Vagina (tissue), 2 donors: ENCODE results near the gene PADI1. TPM values are rescaled to one million over a fixed set of nuclear protein-coding genes. Genes with fewer than 3 reads are reported as not detected.
"Not testable (repeated sequence)": the region's sequence is repeated elsewhere in the genome, so short reads cannot be mapped to it uniquely, and the experiment has no call there.

ENCODE experiments used
- DNase-seq, 2 donors: peaks; one replicate each; pipeline ENCODE4 v3.0.0-alpha.2; 2017; ENCODE audit errors: extremely low spot score in 2 of 2
- H3K27ac ChIP-seq: fragments of 200-600 bp; sonication (generic); one replicate; pipeline ENCODE4 v1.5.1; 2019
- H3K27me3 ChIP-seq: fragments of 200-600 bp; sonication (generic); one replicate; pipeline ENCODE4 v1.5.1; 2019
- H3K36me3 ChIP-seq, 2 donors: fragments of 200-600 bp; sonication (generic); one replicate each; pipeline ENCODE4 v1.5.1; 2017 to 2019
- H3K4me1 ChIP-seq: fragments of 200-600 bp; sonication (generic); one replicate; pipeline ENCODE4 v1.5.1; 2019
- H3K4me3 ChIP-seq, 2 donors: fragments of 200-600 bp; sonication (generic); 1 replicate in 1 of 2; 2 replicates in 1 of 2; pipeline ENCODE4 v1.5.1; 2016 to 2019
- H3K9me3 ChIP-seq: fragments of 200-600 bp; sonication (generic); one replicate; pipeline ENCODE4 v1.5.1; 2019
- POLR2A ChIP-seq, 2 donors: fragments of 450-650 bp; IDR thresholded peaks; one replicate each; pipeline ENCODE4 v1.6.1; 2017; ENCODE audit warnings: antibody characterized with exemption in 2 of 2, mild to moderate bottlenecking in 2 of 2, moderate library complexity in 2 of 2
- POLR2AphosphoS5 ChIP-seq, 2 donors: sonication (generic); formaldehyde crosslinking; IDR thresholded peaks; one replicate each; pipeline ENCODE4 v1.9.0; 2017; ENCODE audit warnings: antibody characterized with exemption in 2 of 2, mild to moderate bottlenecking in 2 of 2, low read depth in 1 of 2; ENCODE audit not compliant: insufficient read depth in 1 of 2
- intact Hi-C: fragments of 100-400 bp; cut with DNase I; formaldehyde crosslinking; loops from one replicate; pipeline ENCODE4 v1.15.1; 2023
- total RNA-seq: library from RNA; depleted of rRNA; stranded (reverse); fragments of >200 nt; gene quantifications from one replicate; pipeline ENCODE4 v1.2.3, GENCODE V29; 2016
- TF ChIP-seq, protein P1 (sequence below), 3 experiments: fragments of 450-650 bp in 2 of 3; fragments of 200-600 bp in 1 of 3; sonication (generic) in 1 of 3; IDR thresholded peaks; one replicate each; pipeline ENCODE4 v1.5.1; 2017 to 2019; ENCODE audit warnings: antibody characterized with exemption in 3 of 3, mild to moderate bottlenecking in 2 of 3, moderate library complexity in 2 of 3

Gene PADI1
- total RNA-seq, 1 donor from 2014 or later = 46.4 TPM

DNA sequence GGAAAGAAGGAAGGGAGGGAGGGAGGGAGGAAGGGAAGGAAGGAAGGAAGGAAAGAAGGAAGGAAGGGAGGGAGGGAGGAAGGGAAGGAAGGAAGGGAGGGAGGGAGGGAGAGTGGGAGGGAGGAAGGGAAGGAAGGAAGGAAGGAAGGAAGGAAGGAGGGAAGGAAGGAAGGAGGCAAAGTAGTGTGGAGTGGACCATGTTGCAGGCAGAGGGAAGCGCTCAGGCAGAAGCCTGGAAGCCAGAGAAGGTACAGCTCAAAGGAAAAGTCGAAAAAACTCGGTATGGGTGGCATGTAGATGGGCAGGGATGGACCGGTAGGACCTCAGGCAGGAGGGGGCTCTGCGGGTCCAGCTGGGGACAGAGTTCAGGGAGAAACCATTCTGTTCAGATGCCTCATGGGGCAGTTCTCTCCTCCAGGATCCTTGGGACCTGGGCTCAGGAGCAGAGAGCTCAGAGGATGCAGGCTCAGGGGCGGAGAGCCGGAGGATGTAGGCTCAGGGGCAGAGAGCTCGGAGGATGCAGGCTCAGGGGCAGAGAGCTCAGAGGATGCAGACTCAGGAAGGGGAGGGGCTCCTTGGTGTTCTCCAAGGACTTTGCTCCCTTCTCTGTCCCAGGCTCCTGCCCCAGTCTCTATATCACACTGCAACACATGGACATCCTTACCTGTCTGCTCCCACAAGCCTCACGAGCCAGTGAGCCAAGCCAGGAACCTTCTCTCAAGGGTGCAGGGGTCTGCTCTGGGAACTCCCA lies 30.4 kb downstream of the PADI1 start:
- Histone ChIP-seq H3K36me3 (no peaks in the 10 kb centered on the region), H3K27me3 (no peaks in the 10 kb centered on the region), H3K27ac (no peak overlapping the region), H3K4me1 (peaks cover 14% of the 10 kb centered on the region), H3K4me3 (no peak overlapping the region), H3K9me3 (no peaks in the 10 kb centered on the region)
- intact Hi-C loops = loop anchor here (5.0 kb wide), 1 partner anchor 113 kb away; no protein-coding TSS in a partner anchor
- TF ChIP-seq POLR2A (IDR thresholded peaks at IDR 0.05) = no peak
- TF ChIP-seq, protein P1, sequence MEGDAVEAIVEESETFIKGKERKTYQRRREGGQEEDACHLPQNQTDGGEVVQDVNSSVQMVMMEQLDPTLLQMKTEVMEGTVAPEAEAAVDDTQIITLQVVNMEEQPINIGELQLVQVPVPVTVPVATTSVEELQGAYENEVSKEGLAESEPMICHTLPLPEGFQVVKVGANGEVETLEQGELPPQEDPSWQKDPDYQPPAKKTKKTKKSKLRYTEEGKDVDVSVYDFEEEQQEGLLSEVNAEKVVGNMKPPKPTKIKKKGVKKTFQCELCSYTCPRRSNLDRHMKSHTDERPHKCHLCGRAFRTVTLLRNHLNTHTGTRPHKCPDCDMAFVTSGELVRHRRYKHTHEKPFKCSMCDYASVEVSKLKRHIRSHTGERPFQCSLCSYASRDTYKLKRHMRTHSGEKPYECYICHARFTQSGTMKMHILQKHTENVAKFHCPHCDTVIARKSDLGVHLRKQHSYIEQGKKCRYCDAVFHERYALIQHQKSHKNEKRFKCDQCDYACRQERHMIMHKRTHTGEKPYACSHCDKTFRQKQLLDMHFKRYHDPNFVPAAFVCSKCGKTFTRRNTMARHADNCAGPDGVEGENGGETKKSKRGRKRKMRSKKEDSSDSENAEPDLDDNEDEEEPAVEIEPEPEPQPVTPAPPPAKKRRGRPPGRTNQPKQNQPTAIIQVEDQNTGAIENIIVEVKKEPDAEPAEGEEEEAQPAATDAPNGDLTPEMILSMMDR (IDR thresholded peaks at IDR 0.05) = no peak
- TF ChIP-seq POLR2AphosphoS5 (IDR thresholded peaks at IDR 0.05; ENCODE audit: insufficient read depth in 1 of 2, low read depth in 1 of 2) = no peak
- DNase-seq = no peak

DNA sequence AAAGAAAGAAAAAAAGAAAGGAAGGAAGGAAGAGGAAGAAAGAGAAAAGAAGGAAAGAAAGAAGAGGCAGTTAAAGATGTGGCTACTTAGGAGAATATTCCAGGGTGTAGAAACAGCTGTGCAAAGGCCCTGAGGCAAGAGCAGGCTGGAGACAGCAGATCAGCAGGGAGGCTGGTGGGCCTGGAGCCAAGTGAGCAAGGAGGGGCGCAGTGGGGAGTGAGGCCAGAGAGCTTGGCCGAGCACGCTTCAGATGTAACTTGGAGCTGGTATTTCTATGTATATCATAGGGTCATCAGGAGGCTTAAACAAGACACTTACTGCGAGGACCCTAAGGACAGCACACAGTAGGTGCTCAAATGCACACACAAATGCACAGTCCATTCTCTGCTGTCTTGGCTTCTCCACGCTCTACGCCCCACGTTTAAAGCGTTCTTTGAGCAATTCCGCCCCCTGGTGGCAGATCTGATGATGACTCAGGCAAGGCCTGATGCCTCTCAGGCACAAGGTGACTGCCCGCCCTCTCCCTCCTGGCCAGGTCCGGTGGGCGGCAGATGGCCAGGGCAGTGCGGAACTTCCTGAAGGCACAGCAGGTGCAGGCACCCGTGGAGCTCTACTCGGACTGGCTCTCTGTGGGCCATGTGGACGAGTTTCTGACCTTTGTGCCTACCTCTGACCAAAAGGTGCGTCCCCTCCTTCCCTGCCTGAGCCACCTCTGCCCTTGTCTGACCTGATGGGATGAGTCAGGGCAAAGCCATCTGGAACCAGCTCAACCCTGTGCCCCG lies 32.0 kb downstream of the PADI1 start:
- H3K36me3 ChIP-seq = no peaks in the 10 kb centered on the region
- no peaks in the 10 kb centered on the region for H3K9me3 ChIP-seq
- intact Hi-C loops = loop anchor here (5.0 kb wide), 1 partner anchor 115 kb away; no protein-coding TSS in a partner anchor
- H3K27me3 ChIP-seq = no peaks in the 10 kb centered on the region
- H3K4me3 ChIP-seq = no peak overlapping the region
- DNase-seq = no peak
- H3K27ac ChIP-seq = no peak overlapping the region
- TF ChIP-seq, protein P1 (IDR thresholded peaks at IDR 0.05) = peak; percentile 78 to 80 (median 80)
- TF ChIP-seq POLR2AphosphoS5 (IDR thresholded peaks at IDR 0.05; ENCODE audit: insufficient read depth in 1 of 2, low read depth in 1 of 2) = no peak
- peaks cover 14% of the 10 kb centered on the region for H3K4me1 ChIP-seq

DNA sequence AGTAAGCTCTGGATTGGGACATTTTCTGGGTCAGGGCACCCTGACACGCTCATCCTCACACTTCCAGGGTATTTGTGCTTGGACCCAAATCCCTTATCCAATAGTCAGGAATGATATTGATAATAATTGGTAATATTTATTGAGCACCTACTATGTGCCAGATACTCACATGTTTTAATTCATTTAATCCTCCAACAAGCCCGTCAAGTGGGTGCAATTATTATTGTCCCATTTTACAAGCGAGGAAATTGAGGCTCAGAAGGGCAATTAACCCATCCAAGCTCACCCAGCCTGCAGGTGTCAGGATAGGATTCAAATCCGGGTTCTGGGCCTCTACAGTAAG lies 32.6 kb downstream of the PADI1 start:
- Histone ChIP-seq H3K4me3 (no peak overlapping the region), H3K36me3 (no peaks in the 10 kb centered on the region), H3K27ac (no peak overlapping the region), H3K4me1 (peaks cover 12% of the 10 kb centered on the region), H3K27me3 (no peaks in the 10 kb centered on the region), H3K9me3 (no peaks in the 10 kb centered on the region)
- intact Hi-C loops = loop anchor here (5.0 kb wide), 1 partner anchor 115 kb away; no protein-coding TSS in a partner anchor
- no peak for DNase-seq
- TF ChIP-seq POLR2A (IDR thresholded peaks at IDR 0.05) (no peak), POLR2AphosphoS5 (IDR thresholded peaks at IDR 0.05; ENCODE audit: insufficient read depth in 1 of 2, low read depth in 1 of 2) (no peak)
- TF ChIP-seq, protein P1 (IDR thresholded peaks at IDR 0.05) = no peak

DNA sequence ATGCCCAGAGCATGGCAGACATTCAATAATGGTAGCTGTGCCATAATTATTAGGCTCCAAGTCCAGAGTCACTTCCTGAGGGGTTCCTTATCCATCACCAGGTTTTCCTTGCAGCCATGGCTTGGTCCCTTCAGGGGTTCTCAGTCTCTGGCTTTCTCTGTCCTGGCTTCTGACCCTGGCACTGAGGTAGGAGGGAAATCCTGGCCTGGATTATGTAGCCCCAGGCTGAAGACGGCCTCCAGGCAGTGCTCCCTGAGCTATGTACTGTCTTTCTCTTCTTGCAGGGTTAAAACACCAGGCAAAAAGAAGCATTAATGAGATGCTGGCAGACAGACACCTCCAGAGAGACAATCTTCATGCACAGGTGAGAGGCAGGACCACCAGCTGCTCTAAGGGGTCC lies 34.5 kb downstream of the PADI1 start:
- no peaks in the 10 kb centered on the region for H3K27me3 ChIP-seq
- no peak overlapping the region for H3K4me3 ChIP-seq
- H3K27ac ChIP-seq = no peak overlapping the region
- H3K36me3 ChIP-seq = no peaks in the 10 kb centered on the region
- no peak for DNase-seq
- H3K9me3 ChIP-seq = no peaks in the 10 kb centered on the region
- no peak for TF ChIP-seq POLR2AphosphoS5 (IDR thresholded peaks at IDR 0.05; ENCODE audit: insufficient read depth in 1 of 2, low read depth in 1 of 2)
- TF ChIP-seq, protein P1 (IDR thresholded peaks at IDR 0.05) = no peak
- no peak for TF ChIP-seq POLR2A (IDR thresholded peaks at IDR 0.05)
- H3K4me1 ChIP-seq = no peaks in the 10 kb centered on the region
- intact Hi-C loops = loop anchor here (5.0 kb wide), 1 partner anchor 117 kb away; no protein-coding TSS in a partner anchor

DNA sequence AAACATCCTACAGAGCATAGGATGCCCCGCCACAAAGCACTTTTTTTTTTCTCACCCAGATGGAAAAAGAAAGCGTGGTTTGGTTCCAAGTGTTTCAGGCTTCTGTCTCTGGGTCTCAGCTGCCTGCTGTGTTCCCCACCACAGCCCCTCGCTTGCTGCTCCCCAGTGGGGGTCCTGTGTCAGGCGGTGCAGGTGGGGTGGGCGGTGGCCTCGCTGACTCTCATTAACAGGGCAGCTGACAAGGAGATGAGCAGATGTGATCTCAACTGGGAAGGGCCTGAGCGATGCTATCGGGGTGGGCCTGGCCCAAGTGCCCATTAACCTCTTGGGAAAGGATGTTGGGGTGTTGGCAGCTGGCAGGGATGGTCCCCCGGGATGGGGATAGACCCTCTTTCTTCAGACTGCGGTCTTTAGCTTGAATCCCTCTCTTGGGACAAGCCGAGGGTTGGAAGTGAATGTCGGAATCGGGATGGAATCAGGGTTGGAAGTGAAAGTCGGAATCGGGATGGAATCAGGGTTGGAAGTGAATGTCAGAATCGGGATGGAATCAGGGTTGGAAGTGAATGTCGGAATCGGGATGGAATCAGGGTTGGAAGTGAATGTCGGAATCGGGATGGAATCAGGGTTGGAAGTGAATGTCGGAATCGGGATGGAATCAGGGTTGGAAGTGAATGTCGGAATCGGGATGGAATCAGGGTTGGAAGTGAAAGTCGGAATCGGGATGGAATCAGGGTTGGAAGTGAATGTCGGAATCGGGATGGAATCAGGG lies 36.3 kb downstream of the PADI1 start:
- H3K36me3 ChIP-seq, intact Hi-C loops, H3K4me1 ChIP-seq, H3K9me3 ChIP-seq, H3K4me3 ChIP-seq, H3K27ac ChIP-seq, DNase-seq, H3K27me3 ChIP-seq: not testable (repeated sequence)

DNA sequence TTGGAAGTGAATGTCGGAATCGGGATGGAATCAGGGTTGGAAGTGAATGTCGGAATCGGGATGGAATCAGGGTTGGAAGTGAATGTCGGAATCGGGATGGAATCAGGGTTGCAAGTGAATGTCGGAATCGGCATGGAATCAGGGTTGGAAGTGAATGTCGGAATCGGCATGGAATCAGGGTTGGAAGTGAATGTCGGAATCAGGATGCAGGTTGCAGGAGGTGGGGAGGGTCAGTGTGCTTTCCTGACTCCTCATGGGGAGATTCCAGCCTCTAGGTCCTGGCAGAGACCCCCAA lies 36.8 kb downstream of the PADI1 start:
- H3K4me3 ChIP-seq, H3K4me1 ChIP-seq, H3K27me3 ChIP-seq, DNase-seq, H3K36me3 ChIP-seq, H3K27ac ChIP-seq, intact Hi-C loops, H3K9me3 ChIP-seq: not testable (repeated sequence)
